Nephron (organoid): ENCODE data around the gene FAM241A.

Experiments used
- H3K27ac Mint-ChIP-seq, 3 experiments: 2 replicates each; pipeline ENCODE4 v1.8.0; 2020; ENCODE audit warnings: mixed read lengths in 3 of 3, mild to moderate bottlenecking in 2 of 3, moderate library complexity in 1 of 3
- H3K27me3 Mint-ChIP-seq: 2 replicates; pipeline ENCODE4 v1.8.0; 2021; ENCODE audit warnings: low read depth, mild to moderate bottlenecking, moderate library complexity, mixed read lengths
- H3K36me3 Mint-ChIP-seq: 2 replicates; pipeline ENCODE4 v1.8.0; 2020; ENCODE audit warnings: low read depth, mixed read lengths
- H3K4me1 Mint-ChIP-seq: 2 replicates; pipeline ENCODE4 v1.8.0; 2020; ENCODE audit warnings: mixed read lengths
- H3K4me3 Mint-ChIP-seq, 3 experiments: 2 replicates each; pipeline ENCODE4 v1.8.0; 2020; ENCODE audit warnings: mild to moderate bottlenecking in 3 of 3, mixed read lengths in 3 of 3, moderate library complexity in 2 of 3
- H3K9me3 Mint-ChIP-seq: 2 replicates; pipeline ENCODE4 v1.8.0; 2020; ENCODE audit warnings: mixed read lengths
- TF ChIP-seq, protein P1 (sequence below), 3 experiments: fragments of 200-600 bp; sonication (generic); IDR thresholded peaks; one replicate each; pipeline ENCODE4 v1.5.0; 2021; ENCODE audit warnings: antibody characterized with exemption in 3 of 3; ENCODE audit not compliant: unreplicated experiment in 3 of 3

FAM241A gene

DNA sequence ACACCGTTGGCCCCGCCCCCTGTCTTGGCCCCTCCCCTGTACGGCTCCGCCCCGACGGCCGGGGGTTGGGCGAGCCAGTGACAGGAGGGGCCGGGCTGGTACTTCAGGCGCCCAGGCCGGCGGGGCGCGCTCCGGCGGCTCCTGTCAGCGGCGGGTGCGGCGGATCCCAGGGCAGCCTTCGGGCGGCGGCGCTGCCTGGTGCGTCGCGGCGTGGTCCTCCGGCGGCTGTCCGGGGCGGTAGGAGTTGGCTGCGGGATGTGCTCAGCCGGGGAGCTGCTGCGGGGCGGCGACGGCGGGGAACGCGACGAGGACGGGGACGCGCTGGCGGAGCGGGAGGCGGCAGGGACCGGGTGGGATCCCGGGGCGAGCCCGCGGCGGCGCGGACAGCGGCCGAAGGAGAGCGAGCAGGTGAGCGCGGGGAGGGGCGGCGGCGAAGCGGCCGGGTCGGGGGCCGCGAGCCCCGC lies at the start of gene FAM241A:
FAM241A (plus strand) TSS at position 129 of the 464 bp plus-strand sequence; CDS start at position 256, 127 bp downstream.
- H3K27me3 Mint-ChIP-seq = peaks cover 42% of the 10 kb centered on the region
- peaks cover 12% of the 10 kb centered on the region for H3K4me1 Mint-ChIP-seq
- H3K4me3 Mint-ChIP-seq = peak within 1 kb of the TSS; percentile 79 to 88 (median 85)
- peak within 1 kb of the TSS in 1 of 3 experiments; percentile 4 for H3K27ac Mint-ChIP-seq
- TF ChIP-seq, protein P1, sequence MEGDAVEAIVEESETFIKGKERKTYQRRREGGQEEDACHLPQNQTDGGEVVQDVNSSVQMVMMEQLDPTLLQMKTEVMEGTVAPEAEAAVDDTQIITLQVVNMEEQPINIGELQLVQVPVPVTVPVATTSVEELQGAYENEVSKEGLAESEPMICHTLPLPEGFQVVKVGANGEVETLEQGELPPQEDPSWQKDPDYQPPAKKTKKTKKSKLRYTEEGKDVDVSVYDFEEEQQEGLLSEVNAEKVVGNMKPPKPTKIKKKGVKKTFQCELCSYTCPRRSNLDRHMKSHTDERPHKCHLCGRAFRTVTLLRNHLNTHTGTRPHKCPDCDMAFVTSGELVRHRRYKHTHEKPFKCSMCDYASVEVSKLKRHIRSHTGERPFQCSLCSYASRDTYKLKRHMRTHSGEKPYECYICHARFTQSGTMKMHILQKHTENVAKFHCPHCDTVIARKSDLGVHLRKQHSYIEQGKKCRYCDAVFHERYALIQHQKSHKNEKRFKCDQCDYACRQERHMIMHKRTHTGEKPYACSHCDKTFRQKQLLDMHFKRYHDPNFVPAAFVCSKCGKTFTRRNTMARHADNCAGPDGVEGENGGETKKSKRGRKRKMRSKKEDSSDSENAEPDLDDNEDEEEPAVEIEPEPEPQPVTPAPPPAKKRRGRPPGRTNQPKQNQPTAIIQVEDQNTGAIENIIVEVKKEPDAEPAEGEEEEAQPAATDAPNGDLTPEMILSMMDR (IDR thresholded peaks at IDR 0.05; ENCODE audit: unreplicated experiment in 3 of 3) = no peak
- no peaks in the 10 kb centered on the region for H3K9me3 Mint-ChIP-seq
- H3K36me3 Mint-ChIP-seq = no peaks in the 10 kb centered on the region

GRCh38 chr4:112098841-112099530 lies 46.3 kb upstream of the FAM241A start:
- Mint-ChIP-seq H3K27me3 (no peaks in the 10 kb centered on the region), H3K4me3 (no peak overlapping the region), H3K36me3 (no peaks in the 10 kb centered on the region), H3K4me1 (no peaks in the 10 kb centered on the region), H3K27ac (no peak overlapping the region), H3K9me3 (no peaks in the 10 kb centered on the region)
- TF ChIP-seq, protein P1 (IDR thresholded peaks at IDR 0.05; ENCODE audit: unreplicated experiment in 3 of 3) = no peak

GRCh38 chr4:112099701-112100297 lies 45.5 kb upstream of the FAM241A start:
- H3K4me1 Mint-ChIP-seq = no peaks in the 10 kb centered on the region
- TF ChIP-seq, protein P1 (IDR thresholded peaks at IDR 0.05; ENCODE audit: unreplicated experiment in 3 of 3) = peak; percentile 54 to 81 (median 59)
- H3K9me3 Mint-ChIP-seq = no peaks in the 10 kb centered on the region
- H3K27me3 Mint-ChIP-seq = no peaks in the 10 kb centered on the region
- H3K36me3 Mint-ChIP-seq = no peaks in the 10 kb centered on the region
- H3K4me3 Mint-ChIP-seq = no peak overlapping the region
- H3K27ac Mint-ChIP-seq = no peak overlapping the region

GRCh38 chr4:112102875-112103370 lies 42.3 kb upstream of the FAM241A start:
- TF ChIP-seq, protein P1 (IDR thresholded peaks at IDR 0.05; ENCODE audit: unreplicated experiment in 3 of 3) = no peak
- H3K4me3 Mint-ChIP-seq = no peak overlapping the region
- no peak overlapping the region for H3K27ac Mint-ChIP-seq
- no peaks in the 10 kb centered on the region for H3K9me3 Mint-ChIP-seq
- no peaks in the 10 kb centered on the region for H3K4me1 Mint-ChIP-seq
- no peaks in the 10 kb centered on the region for H3K27me3 Mint-ChIP-seq
- no peaks in the 10 kb centered on the region for H3K36me3 Mint-ChIP-seq

DNA sequence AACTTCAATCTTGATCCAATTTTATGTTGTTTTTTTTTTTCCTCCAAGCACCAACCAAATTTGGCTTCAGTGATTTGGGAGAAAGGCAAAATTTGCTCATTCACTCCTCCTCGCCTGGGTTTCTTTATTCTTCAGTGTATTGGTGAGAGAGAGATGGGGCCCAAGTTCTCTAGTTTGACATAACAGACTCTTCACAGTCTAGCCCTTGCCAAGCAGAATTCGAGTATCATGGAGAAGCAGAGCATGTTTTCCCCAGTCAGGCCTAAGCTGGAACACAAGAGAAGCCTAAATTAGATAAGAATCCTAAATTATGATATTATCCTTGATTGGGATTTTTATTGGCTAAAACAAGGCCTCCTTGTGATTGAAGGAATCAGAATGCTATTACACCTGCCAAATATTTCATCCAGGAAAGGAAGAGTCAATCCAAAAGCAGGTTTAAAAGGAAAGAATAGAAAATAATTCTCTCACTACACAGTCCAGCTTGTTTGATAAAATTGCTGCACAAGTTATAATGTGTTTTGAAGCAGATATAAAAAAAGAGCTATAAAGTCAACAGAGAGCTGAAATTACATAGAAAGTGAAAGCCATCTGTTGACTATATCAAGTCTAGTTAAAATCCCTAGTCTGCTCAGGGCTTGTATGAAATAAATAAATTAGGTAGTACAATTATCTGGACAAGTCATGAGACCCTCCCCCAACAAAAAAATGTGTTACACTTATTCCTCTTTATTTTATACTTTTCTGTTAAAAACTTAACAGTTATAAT lies 39.9 kb upstream of the FAM241A start:
- TF ChIP-seq, protein P1 (IDR thresholded peaks at IDR 0.05; ENCODE audit: unreplicated experiment in 3 of 3) = no peak
- H3K36me3 Mint-ChIP-seq = no peaks in the 10 kb centered on the region
- H3K4me3 Mint-ChIP-seq = no peak overlapping the region
- H3K27ac Mint-ChIP-seq = no peak overlapping the region
- no peaks in the 10 kb centered on the region for H3K9me3 Mint-ChIP-seq
- no peaks in the 10 kb centered on the region for H3K4me1 Mint-ChIP-seq
- H3K27me3 Mint-ChIP-seq = no peaks in the 10 kb centered on the region
